A549 (cell line): ENCODE measurements around the gene DHDH. TPM values are rescaled to one million over a fixed set of nuclear protein-coding genes. Genes with fewer than 3 reads are reported as not detected.

Experiments used
- ATAC-seq, 2 experiments: fragments of 200-7000 bp in 1 of 2; fragments of >200 bp in 1 of 2; cut with Nextera tagmentation in 1 of 2; cut with Tn5 transposase in 1 of 2; 3 replicates each; pipeline versions ENCODE4 v1.8.0 to v1.9.1; 2018 to 2020; ENCODE audit warnings: mild to moderate bottlenecking in 1 of 2, moderate library complexity in 1 of 2
- CTCF ChIA-PET: fragments of 300-600 bp; sonication (Branson Sonifier 250); formaldehyde crosslinking; extraction: SDS; loops from one replicate; lab custom pipeline; 2021; ENCODE audit warnings: antibody characterized with exemption, inconsistent platforms; lab: Yijun Ruan, JAX
- POLR2A ChIA-PET: fragments of 350-600 bp; formaldehyde crosslinking; extraction: SDS; loops from one replicate; lab custom pipeline; 2021; ENCODE audit warnings: antibody characterized with exemption, inconsistent platforms; lab: Yijun Ruan, JAX
- DNase-seq, 2 experiments: peaks; one replicate each; pipeline versions ENCODE4 v3.0.0 to v3.0.0-alpha.2; 2011 to 2016; ENCODE audit warnings: low read depth in 1 of 2, low spot score in 1 of 2
- FAIRE-seq: peaks from 2 replicates; lab custom pipeline; 2011; peaks lifted over from hg19 to GRCh38; lab: Jason Lieb, UNC
- H3K27ac ChIP-seq, 2 experiments: fragments of >200 bp; sonication (Bioruptor Twin); formaldehyde crosslinking; 3 replicates each; pipeline ENCODE4 v1.5.1; 2016 to 2017
- H3K4me1 ChIP-seq: fragments of >200 bp; sonication (Bioruptor Twin); formaldehyde crosslinking; 3 replicates; pipeline ENCODE4 v1.6.1; 2016
- H3K4me2 ChIP-seq: fragments of >200 bp; sonication (Bioruptor Twin); formaldehyde crosslinking; 3 replicates; pipeline ENCODE4 v1.6.1; 2016
- H3K4me3 ChIP-seq: fragments of >200 bp; sonication (Bioruptor Twin); formaldehyde crosslinking; 3 replicates; pipeline ENCODE4 v1.5.1; 2016
- H3K9me3 ChIP-seq: fragments of >200 bp; sonication (Bioruptor Twin); formaldehyde crosslinking; 3 replicates; pipeline ENCODE4 v1.6.1; 2016
- ATOH8 ChIP-seq: fragments of 250-450 bp; sonication (Bioruptor Pico); IDR thresholded peaks from 2 replicates; pipeline ENCODE4 v1.5.0; 2020; ENCODE audit warnings: low read depth, mild to moderate bottlenecking, moderate library complexity
- BHLHE40 ChIP-seq: IDR thresholded peaks from 2 replicates; pipeline ENCODE4 v1.6.1; 2012; ENCODE audit warnings: low read depth, low read length, inconsistent platforms
- CEBPB ChIP-seq, 2 experiments: fragments of >200 bp in 1 of 2; sonication (Bioruptor Twin) in 1 of 2; formaldehyde crosslinking in 1 of 2; IDR thresholded peaks; 2 replicates each; pipeline ENCODE4 v1.6.1; 2012 to 2016
- E2F6 ChIP-seq: IDR thresholded peaks from 2 replicates; pipeline ENCODE4 v1.6.1; 2012; ENCODE audit warnings: low read depth, borderline replicate concordance
- EHMT2 ChIP-seq: fragments of 200-600 bp; sonication (generic); IDR thresholded peaks from 2 replicates; pipeline ENCODE4 v1.6.1; 2016; ENCODE audit warnings: antibody characterized with exemption, low read depth, mild to moderate bottlenecking, moderate library complexity
- ESRRA ChIP-seq: fragments of 150-350 bp; IDR thresholded peaks from 2 replicates; pipeline ENCODE4 v1.6.1; 2014; ENCODE audit warnings: mild to moderate bottlenecking, low read length, borderline replicate concordance
- HES2 ChIP-seq: fragments of >200 bp; sonication (Bioruptor Twin); formaldehyde crosslinking; IDR thresholded peaks from 2 replicates; pipeline ENCODE4 v1.6.1; 2016
- HEYL ChIP-seq: fragments of 250-450 bp; sonication (Bioruptor Pico); IDR thresholded peaks from 2 replicates; pipeline ENCODE4 v1.8.0; 2021; ENCODE audit warnings: mild to moderate bottlenecking, moderate library complexity
- JUNB ChIP-seq: fragments of >200 bp; sonication (Bioruptor Twin); formaldehyde crosslinking; IDR thresholded peaks from 2 replicates; pipeline ENCODE4 v1.6.1; 2016
- KDM1A ChIP-seq: fragments of 200-600 bp; sonication (generic); IDR thresholded peaks from 2 replicates; pipeline ENCODE4 v1.6.1; 2016; ENCODE audit warnings: low read depth, mild to moderate bottlenecking
- KDM5A ChIP-seq: fragments of 200-600 bp; sonication (generic); IDR thresholded peaks from 2 replicates; pipeline ENCODE4 v1.6.1; 2016; ENCODE audit warnings: antibody characterized with exemption, mild to moderate bottlenecking
- MYC ChIP-seq: IDR thresholded peaks from 2 replicates; pipeline ENCODE4 v1.6.1; 2012; ENCODE audit warnings: mild to moderate bottlenecking, inconsistent platforms, low read length, improper control_type of control experiment, borderline replicate concordance
- NPAS2 ChIP-seq: fragments of 250-450 bp; sonication (Bioruptor Pico); IDR thresholded peaks from 2 replicates; pipeline ENCODE4 v1.8.0; 2022; ENCODE audit warnings: mild to moderate bottlenecking, moderate library complexity, borderline replicate concordance
- SMC3 ChIP-seq: fragments of >200 bp; sonication (Bioruptor Twin); formaldehyde crosslinking; IDR thresholded peaks from 3 replicates; pipeline ENCODE4 v1.6.1; 2018; ENCODE audit warnings: inconsistent platforms
- TFCP2L1 ChIP-seq: fragments of 250-450 bp; sonication (Bioruptor Pico); IDR thresholded peaks from 2 replicates; pipeline ENCODE4 v1.5.0; 2021; ENCODE audit warnings: mild to moderate bottlenecking
- TP53 ChIP-seq: fragments of 250-450 bp; sonication (Bioruptor Pico); IDR thresholded peaks from 2 replicates; pipeline ENCODE4 v1.5.0; 2021; ENCODE audit warnings: mild to moderate bottlenecking, moderate library complexity
- ZFP36 ChIP-seq: fragments of 450-650 bp; IDR thresholded peaks from 2 replicates; pipeline ENCODE4 v1.6.1; 2014; ENCODE audit warnings: borderline replicate concordance; ENCODE audit not compliant: partially characterized antibody
- WGBS: methylation state at CpG from one replicate; pipeline ENCODE4 v1.1.6; 2017; ENCODE audit errors: missing lambda C conversion rate; 5-methylcytosine and 5-hydroxymethylcytosine counted together
- polyA plus RNA-seq, 4 experiments: library from polyadenylated mRNA; depleted of rRNA in 3 of 4; stranded (reverse); fragments of >200 nt; fragmentation: RNase III in 1 of 4; extraction: RNeasy Plus Mini Kit Qiagen cat#74134 plus additional on column Dnase treatment in 1 of 4; gene quantifications; 2 replicates in 3 of 4; 3 replicates in 1 of 4; pipeline ENCODE4 v1.2.3, GENCODE V29; 2011 to 2017
- TF ChIP-seq, protein P1 (sequence below): IDR thresholded peaks from 2 replicates; pipeline ENCODE4 v1.6.1; 2012

Gene DHDH
- polyA plus RNA-seq, 2 of the 4 experiments (the other 2 are of a cell fraction): 0.78 to 1.2 TPM

DNA sequence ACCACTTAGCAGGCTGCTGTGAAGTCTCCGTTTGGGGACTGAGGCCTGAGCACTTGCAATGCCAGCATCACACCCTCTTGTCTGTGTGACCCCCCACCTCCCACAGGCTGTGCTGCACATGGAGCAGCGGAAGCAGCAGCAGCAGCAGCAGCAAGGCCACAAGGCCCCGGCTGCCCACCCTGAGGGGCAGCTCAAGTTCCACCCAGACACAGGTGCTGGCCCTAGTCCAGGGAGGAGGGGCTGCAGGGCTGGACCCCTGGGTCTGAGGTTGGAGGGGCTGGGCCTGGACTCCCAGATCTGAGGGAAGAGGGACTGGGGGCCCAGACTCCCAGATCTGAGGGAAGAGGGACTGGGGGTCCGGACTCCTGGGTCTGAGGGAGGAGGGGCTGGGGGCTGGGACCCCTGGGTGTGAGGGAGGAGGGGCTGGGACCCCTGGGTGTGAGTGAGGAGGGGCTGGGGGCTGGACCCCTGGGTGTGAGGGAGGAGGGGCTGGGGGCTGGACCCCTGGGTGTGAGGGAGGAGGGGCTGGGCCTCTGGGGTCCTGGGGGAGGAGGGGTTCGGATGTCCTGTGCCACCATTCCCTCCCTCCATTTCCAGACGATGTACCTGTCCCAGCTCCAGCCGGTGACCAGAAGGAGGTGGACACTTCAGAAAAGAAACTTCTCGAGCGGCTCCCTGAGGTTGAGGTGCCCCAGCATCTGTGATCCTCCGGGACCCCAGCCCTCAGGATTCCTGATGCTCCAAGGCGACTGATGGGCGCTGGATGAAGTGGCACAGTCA lies 11.6 kb upstream of the DHDH start:
- ATAC-seq (no peak), DNase-seq (no peak), FAIRE-seq (no peak)
- WGBS: 89% methylated on average over 12 of the region's 12 CpGs
- Histone ChIP-seq H3K4me3 (no peak overlapping the region), H3K9me3 (no peaks in the 10 kb centered on the region)
- TF ChIP-seq TFCP2L1 (no peak), TP53 (CRISPR knock-in tag) (no peak), CEBPB (IDR thresholded peaks at IDR 0.05) (no peak), HES2 (no peak), BHLHE40 (no peak), KDM1A (no peak), E2F6 (no peak), JUNB (no peak), HEYL (no peak), ATOH8 (CRISPR knock-in tag) (no peak)
- TF ChIP-seq, all 56 proteins: peak for 0
- ChIA-PET POLR2A (no interaction called here), CTCF (interaction anchor here (0.5 to 5.9 kb wide), 13 partner anchors 9 to 380 kb away, joined by 3 to 36 read pairs (median 3); partner anchors contain the start of gene BAX)
- H3K27ac ChIP-seq: peak overlapping the region in 1 of 2 experiments; percentile 10; a peak in 1 of 6 replicates
- peaks cover 31% of the 10 kb centered on the region for H3K4me1 ChIP-seq
- H3K4me2 ChIP-seq: no peak overlapping the region

GRCh38 chr19:48922548-48923490 lies 10.7 kb upstream of the DHDH start:
- FAIRE-seq: no peak
- Histone ChIP-seq H3K4me1 (peaks cover 40% of the 10 kb centered on the region), H3K27ac (peak overlapping the region in 1 of 2 experiments; percentile 85; a peak in 2 of 6 replicates), H3K4me2 (no peak overlapping the region), H3K4me3 (no peak overlapping the region), H3K9me3 (no peaks in the 10 kb centered on the region)
- WGBS: 86% methylated on average over 18 of the region's 18 CpGs
- CTCF ChIA-PET: interaction anchor here (0.6 to 5.9 kb wide), 14 partner anchors 9 to 355 kb away, joined by 3 to 36 read pairs (median 3); partner anchors contain the start of gene BAX
- no peak for ATAC-seq
- POLR2A ChIA-PET: no interaction called here
- TF ChIP-seq ZFP36 (no peak), ESRRA (no peak), MYC (no peak), SMC3 (no peak), NPAS2 (CRISPR knock-in tag) (no peak), KDM5A (no peak), KDM1A (no peak), EHMT2 (no peak)
- TF ChIP-seq, protein P1, sequence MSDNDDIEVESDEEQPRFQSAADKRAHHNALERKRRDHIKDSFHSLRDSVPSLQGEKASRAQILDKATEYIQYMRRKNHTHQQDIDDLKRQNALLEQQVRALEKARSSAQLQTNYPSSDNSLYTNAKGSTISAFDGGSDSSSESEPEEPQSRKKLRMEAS: no peak
- no peak for DNase-seq
